GM12865 (cell line): Measurements from ENCODE around the gene MTX1.

Experiments
- DNase-seq: peaks from one replicate; pipeline ENCODE4 v3.0.0; 2010; ENCODE audit warnings: low read depth
- H3K4me3 ChIP-seq: 2 replicates; pipeline ENCODE4 v1.5.1; 2011; ENCODE audit warnings: mild to moderate bottlenecking, low read depth, low read length, control low read depth
- CTCF ChIP-seq: IDR thresholded peaks from 2 replicates; pipeline ENCODE4 v1.5.1; 2011; ENCODE audit warnings: low read length, control low read depth, low read depth, inconsistent platforms; ENCODE audit not compliant: insufficient read depth; ENCODE audit errors: missing control alignments

The MTX1 gene

GRCh38 chr1:155198547-155198906 lies 10.0 kb upstream of the MTX1 start:
- no peak for DNase-seq
- no peak for TF ChIP-seq CTCF

GRCh38 chr1:155199792-155200191 lies 8.7 kb upstream of the MTX1 start:
- DNase-seq, result no peak
- H3K4me3 ChIP-seq, result no peak overlapping the region
- TF ChIP-seq CTCF, result no peak

More at GRCh38 chr1:155198547-155198906, 10.0 kb upstream of the MTX1 start:
- H3K4me3 ChIP-seq, result no peak overlapping the region

GRCh38 chr1:155200920-155201319 lies 7.6 kb upstream of the MTX1 start:
- no peak for TF ChIP-seq CTCF
- H3K4me3 ChIP-seq, result no peak overlapping the region
- DNase-seq, result no peak

GRCh38 chr1:155202198-155202597 lies 6.3 kb upstream of the MTX1 start:
- TF ChIP-seq CTCF, result no peak
- no peak for DNase-seq
- no peak overlapping the region for H3K4me3 ChIP-seq

GRCh38 chr1:155202731-155203515 lies 5.6 kb upstream of the MTX1 start:
- no peak overlapping the region for H3K4me3 ChIP-seq
- no peak for TF ChIP-seq CTCF
- DNase-seq, result no peak

GRCh38 chr1:155205035-155205434 lies 3.5 kb upstream of the MTX1 start:
- no peak for DNase-seq
- H3K4me3 ChIP-seq, result no peak overlapping the region
- no peak for TF ChIP-seq CTCF
